ENCODE data around the gene SCP2. TPM values are rescaled to one million over a fixed set of nuclear protein-coding genes. Genes with fewer than 3 reads are reported as not detected.

Gene SCP2
- total RNA-seq, 5 donors from 2014 or later (not counting 1 experiment from before 2014, with no cell fraction given) = 46.5 to 63.9 (median 51.8) TPM

- H3K4me3 ChIP-seq (ENCODE audit: control insufficient read depth in 1 of 2, extremely low read depth in 1 of 2, low read length in 1 of 2) = peak overlapping the region; percentile 28 to 53
- no peaks in the 10 kb centered on the region for H3K9me3 ChIP-seq
- ChIA-PET POLR2A (interaction anchor here in 1 of 2 donors (0.7 kb wide), 1 partner anchor 289 kb away, joined by 3 read pairs; the partner anchor contains the start of gene ZYG11B), CTCF (interaction anchor here in 1 of 2 donors (0.6 to 1.6 kb wide), 7 partner anchors 15 to 381 kb away, joined by 3 to 13 read pairs (median 3); partner anchors contain the start of gene ECHDC2)
- H3K9me3 Mint-ChIP-seq = no peaks in the 10 kb centered on the region
- peak overlapping the region; percentile 81 to 90 (median 86) for H3K4me3 Mint-ChIP-seq
- H3K36me3 ChIP-seq (ENCODE audit: control insufficient read depth in 2 of 2, extremely low read depth in 1 of 2, insufficient read depth in 1 of 2, low read length in 1 of 2) = no peaks in the 10 kb centered on the region
- H3K36me3 Mint-ChIP-seq = peaks cover 11% of the 10 kb centered on the region
- WGBS (ENCODE audit: insufficient coverage) = 4% methylated on average over 5 of the region's 9 CpGs
- peaks cover 24 to 38% (median 36%) of the 10 kb centered on the region in 3 donors for H3K4me1 Mint-ChIP-seq
- H3K27me3 Mint-ChIP-seq = no peaks in the 10 kb centered on the region
- peak; percentile 98 to 100 (median 100) for ATAC-seq (replicated peaks in 1 of 4)
- H3K27ac Mint-ChIP-seq = peak overlapping the region; percentile 68 to 76
- DNase-seq = peak; percentile 52 to 91 (median 79)
- peak overlapping the region; percentile 32 for H3K27ac ChIP-seq (ENCODE audit: low read length)
- no peaks in the 10 kb centered on the region for H3K27me3 ChIP-seq (replicated peaks in 1 of 2; ENCODE audit: control insufficient read depth in 2 of 2, extremely low read depth in 1 of 2, insufficient read depth in 2 of 2, low read length in 1 of 2)
- H3K4me1 ChIP-seq (ENCODE audit: control insufficient read depth in 1 of 2, extremely low read depth in 1 of 2, insufficient read depth in 2 of 2, low read length in 2 of 2) = peaks cover 4 to 11% of the 10 kb centered on the region in 2 experiments
These were observed 87.9 kb downstream of the SCP2 start for GRCh38 chr1:53014791-53015507.

GRCh38 chr1:53015508-53015860, 88.4 kb downstream of the SCP2 start:
- Histone ChIP-seq H3K27ac (ENCODE audit: low read length) (peak overlapping the region; percentile 25), H3K9me3 (no peaks in the 10 kb centered on the region), H3K4me1 (ENCODE audit: control insufficient read depth in 1 of 2, extremely low read depth in 1 of 2, insufficient read depth in 2 of 2, low read length in 2 of 2) (peaks cover 4 to 11% of the 10 kb centered on the region in 2 experiments), H3K27me3 (replicated peaks in 1 of 2; ENCODE audit: control insufficient read depth in 2 of 2, extremely low read depth in 1 of 2, insufficient read depth in 2 of 2, low read length in 1 of 2) (no peaks in the 10 kb centered on the region), H3K36me3 (ENCODE audit: control insufficient read depth in 2 of 2, extremely low read depth in 1 of 2, insufficient read depth in 1 of 2, low read length in 1 of 2) (no peaks in the 10 kb centered on the region), H3K4me3 (ENCODE audit: control insufficient read depth in 1 of 2, extremely low read depth in 1 of 2, low read length in 1 of 2) (peak overlapping the region; percentile 28 to 53)
- ChIA-PET POLR2A (no interaction called here), CTCF (interaction anchor here in 1 of 2 donors (1.4 kb wide), 1 partner anchor 263 kb away, joined by 3 read pairs; no protein-coding TSS in a partner anchor)
- Mint-ChIP-seq H3K27me3 (no peaks in the 10 kb centered on the region), H3K9me3 (no peaks in the 10 kb centered on the region), H3K36me3 (peaks cover 11% of the 10 kb centered on the region), H3K4me1 (peaks cover 24 to 38% (median 36%) of the 10 kb centered on the region in 3 donors), H3K27ac (peak overlapping the region; percentile 0 to 2), H3K4me3 (peak overlapping the region; percentile 81 to 90 (median 86))
- WGBS (ENCODE audit: insufficient coverage) = 71% methylated on average over 1 of the region's 3 CpGs
- no peak for ATAC-seq (replicated peaks in 1 of 4)
- DNase-seq = no peak

- ChIA-PET CTCF (interaction anchor here in 1 of 2 donors (0.5 kb wide), 1 partner anchor 53 kb away, joined by 4 read pairs; no protein-coding TSS in a partner anchor), POLR2A (no interaction called here)
- peaks cover 14% of the 10 kb centered on the region for H3K36me3 Mint-ChIP-seq
- DNase-seq (no peak), ATAC-seq (replicated peaks in 1 of 4) (no peak)
- peak overlapping the region in 1 of 2 donors; percentile 52 for H3K27ac Mint-ChIP-seq
- no CpG with 5 or more reads among the region's 1 CpG for WGBS (ENCODE audit: insufficient coverage)
- no peaks in the 10 kb centered on the region for H3K9me3 Mint-ChIP-seq
- peak overlapping the region in 2 of 3 donors; percentile 81 to 86 for H3K4me3 Mint-ChIP-seq
- peaks cover 4 to 11% of the 10 kb centered on the region in 2 experiments for H3K4me1 ChIP-seq (ENCODE audit: control insufficient read depth in 1 of 2, extremely low read depth in 1 of 2, insufficient read depth in 2 of 2, low read length in 2 of 2)
- no peak overlapping the region for H3K4me3 ChIP-seq (ENCODE audit: control insufficient read depth in 1 of 2, extremely low read depth in 1 of 2, low read length in 1 of 2)
- no peaks in the 10 kb centered on the region for H3K9me3 ChIP-seq
- H3K36me3 ChIP-seq (ENCODE audit: control insufficient read depth in 2 of 2, extremely low read depth in 1 of 2, insufficient read depth in 1 of 2, low read length in 1 of 2) = peaks cover 0 to 2% of the 10 kb centered on the region in 2 donors
- H3K27me3 ChIP-seq (replicated peaks in 1 of 2; ENCODE audit: control insufficient read depth in 2 of 2, extremely low read depth in 1 of 2, insufficient read depth in 2 of 2, low read length in 1 of 2) = no peaks in the 10 kb centered on the region
- no peaks in the 10 kb centered on the region for H3K27me3 Mint-ChIP-seq
- H3K4me1 Mint-ChIP-seq = peaks cover 27 to 39% (median 38%) of the 10 kb centered on the region in 3 donors
- no peak overlapping the region for H3K27ac ChIP-seq (ENCODE audit: low read length)
These were observed 89.6 kb downstream of the SCP2 start for GRCh38 chr1:53016705-53017104.

GRCh38 chr1:53020588-53020987, 93.5 kb downstream of the SCP2 start:
- Mint-ChIP-seq H3K4me3 (no peak overlapping the region), H3K9me3 (no peaks in the 10 kb centered on the region), H3K27ac (no peak overlapping the region), H3K36me3 (peaks cover 17% of the 10 kb centered on the region), H3K4me1 (peaks cover 26 to 34% (median 33%) of the 10 kb centered on the region in 3 donors), H3K27me3 (no peaks in the 10 kb centered on the region)
- H3K36me3 ChIP-seq (ENCODE audit: control insufficient read depth in 2 of 2, extremely low read depth in 1 of 2, insufficient read depth in 1 of 2, low read length in 1 of 2) = peaks cover 0 to 2% of the 10 kb centered on the region in 2 donors
- H3K4me3 ChIP-seq (ENCODE audit: control insufficient read depth in 1 of 2, extremely low read depth in 1 of 2, low read length in 1 of 2) = no peak overlapping the region
- peaks cover 0 to 3% of the 10 kb centered on the region in 2 experiments for H3K4me1 ChIP-seq (ENCODE audit: control insufficient read depth in 1 of 2, extremely low read depth in 1 of 2, insufficient read depth in 2 of 2, low read length in 2 of 2)
- H3K27me3 ChIP-seq (replicated peaks in 1 of 2; ENCODE audit: control insufficient read depth in 2 of 2, extremely low read depth in 1 of 2, insufficient read depth in 2 of 2, low read length in 1 of 2) = no peaks in the 10 kb centered on the region
- CTCF ChIA-PET = no interaction called here
- DNase-seq (no peak), ATAC-seq (replicated peaks in 1 of 4) (no peak)
- H3K9me3 ChIP-seq = no peaks in the 10 kb centered on the region
- POLR2A ChIA-PET = interaction anchor here in 1 of 2 donors (0.7 kb wide), 1 partner anchor 1163 kb away, joined by 4 read pairs; no protein-coding TSS in a partner anchor
- WGBS (ENCODE audit: insufficient coverage) = no CpG with 5 or more reads among the region's 5 CpGs
- no peak overlapping the region for H3K27ac ChIP-seq (ENCODE audit: low read length)

- Mint-ChIP-seq H3K27ac (no peak overlapping the region), H3K27me3 (no peaks in the 10 kb centered on the region), H3K36me3 (peaks cover 10% of the 10 kb centered on the region), H3K4me1 (peaks cover 13 to 21% (median 20%) of the 10 kb centered on the region in 3 donors), H3K9me3 (no peaks in the 10 kb centered on the region), H3K4me3 (no peak overlapping the region)
- Histone ChIP-seq H3K4me3 (ENCODE audit: control insufficient read depth in 1 of 2, extremely low read depth in 1 of 2, low read length in 1 of 2) (no peak overlapping the region), H3K9me3 (no peaks in the 10 kb centered on the region), H3K36me3 (ENCODE audit: control insufficient read depth in 2 of 2, extremely low read depth in 1 of 2, insufficient read depth in 1 of 2, low read length in 1 of 2) (peaks cover 0 to 6% of the 10 kb centered on the region in 2 donors), H3K27me3 (replicated peaks in 1 of 2; ENCODE audit: control insufficient read depth in 2 of 2, extremely low read depth in 1 of 2, insufficient read depth in 2 of 2, low read length in 1 of 2) (no peaks in the 10 kb centered on the region), H3K27ac (ENCODE audit: low read length) (no peak overlapping the region), H3K4me1 (ENCODE audit: control insufficient read depth in 1 of 2, extremely low read depth in 1 of 2, insufficient read depth in 2 of 2, low read length in 2 of 2) (no peaks in the 10 kb centered on the region)
- POLR2A ChIA-PET = no interaction called here
- no CpG with 5 or more reads among the region's 1 CpG for WGBS (ENCODE audit: insufficient coverage)
- CTCF ChIA-PET = no interaction called here
- ATAC-seq (replicated peaks in 1 of 4) = no peak
- DNase-seq = no peak
These were observed 95.1 kb downstream of the SCP2 start for GRCh38 chr1:53022179-53022578.

GRCh38 chr1:53023546-53023945, 96.5 kb downstream of the SCP2 start:
- H3K36me3 ChIP-seq (ENCODE audit: control insufficient read depth in 2 of 2, extremely low read depth in 1 of 2, insufficient read depth in 1 of 2, low read length in 1 of 2) = peaks cover 0 to 14% of the 10 kb centered on the region in 2 donors
- Mint-ChIP-seq H3K27ac (no peak overlapping the region), H3K27me3 (no peaks in the 10 kb centered on the region), H3K36me3 (peaks cover 15% of the 10 kb centered on the region), H3K9me3 (no peaks in the 10 kb centered on the region), H3K4me3 (no peak overlapping the region), H3K4me1 (peaks cover 13 to 17% (median 17%) of the 10 kb centered on the region in 3 donors)
- CTCF ChIA-PET = no interaction called here
- H3K4me3 ChIP-seq (ENCODE audit: control insufficient read depth in 1 of 2, extremely low read depth in 1 of 2, low read length in 1 of 2) = no peak overlapping the region
- no peaks in the 10 kb centered on the region for H3K27me3 ChIP-seq (replicated peaks in 1 of 2; ENCODE audit: control insufficient read depth in 2 of 2, extremely low read depth in 1 of 2, insufficient read depth in 2 of 2, low read length in 1 of 2)
- WGBS (ENCODE audit: insufficient coverage) = 92% methylated on average over 2 of the region's 3 CpGs
- H3K9me3 ChIP-seq = no peaks in the 10 kb centered on the region
- POLR2A ChIA-PET = no interaction called here
- H3K27ac ChIP-seq (ENCODE audit: low read length) = no peak overlapping the region
- no peaks in the 10 kb centered on the region for H3K4me1 ChIP-seq (ENCODE audit: control insufficient read depth in 1 of 2, extremely low read depth in 1 of 2, insufficient read depth in 2 of 2, low read length in 2 of 2)
- ATAC-seq (replicated peaks in 1 of 4) = no peak
- DNase-seq = no peak
